ENCODE data around the gene ZNF771. TPM values are rescaled to one million over a fixed set of nuclear protein-coding genes. Genes with fewer than 3 reads are reported as not detected.
A peak's percentile ranks its signal among the peaks of the same experiment; 100 is the strongest.

ZNF771 gene
- total and polyA plus RNA-seq, 2 donors (not counting 3 experiments of a cell fraction or from before 2014, with no cell fraction given) = 11.7 to 16.8 TPM

DNA sequence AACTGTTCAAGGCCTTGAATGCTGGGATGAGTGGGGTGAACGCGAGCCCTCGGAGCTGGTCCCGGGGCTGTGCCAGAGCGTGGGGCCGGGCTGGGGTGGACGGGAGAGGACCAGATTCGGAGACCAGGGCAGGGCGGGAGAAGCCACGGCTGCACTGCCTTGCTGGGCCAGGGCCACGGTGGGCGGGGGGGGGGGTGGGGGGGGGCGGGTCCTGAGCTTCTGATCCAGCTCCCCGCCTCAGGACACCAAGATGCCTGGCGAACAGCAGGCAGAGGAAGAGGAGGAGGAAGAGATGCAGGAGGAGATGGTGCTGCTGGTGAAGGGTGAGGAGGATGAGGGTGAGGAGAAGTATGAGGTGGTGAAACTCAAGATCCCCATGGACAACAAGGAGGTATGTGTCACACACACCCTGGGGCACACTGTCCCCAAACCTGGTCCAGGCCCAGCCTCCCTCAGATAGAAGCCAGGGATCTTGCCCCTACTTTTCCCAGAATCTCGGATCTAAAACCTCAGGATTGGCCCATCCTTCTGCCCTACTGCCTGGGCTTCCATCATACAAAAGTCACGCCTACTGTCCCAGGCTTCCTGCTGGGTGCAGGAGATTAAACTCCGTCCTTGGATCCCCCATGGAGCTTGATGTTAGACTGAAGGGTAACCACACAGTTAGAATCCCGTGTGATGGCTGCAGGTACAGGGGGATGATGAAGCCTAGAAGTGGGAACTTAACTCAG is 563 bp downstream of the ZNF771 start:
- Histone ChIP-seq H3K9me3 (replicated peaks; ENCODE audit: control insufficient read depth, insufficient read depth, low read length) (no peaks in the 10 kb centered on the region), H3K27me3 (ENCODE audit: control insufficient read depth in 2 of 2, insufficient read depth in 2 of 2, low read length in 2 of 2) (no peaks in the 10 kb centered on the region), H3K79me2 (ENCODE audit: control insufficient read depth, insufficient read depth, low read length) (peaks cover 3% of the 10 kb centered on the region), H4K20me1 (replicated peaks; ENCODE audit: control insufficient read depth, extremely low read depth, insufficient read depth, low read length) (no peaks in the 10 kb centered on the region), H3K4me3 (replicated peaks in 1 of 3; ENCODE audit: insufficient read depth in 1 of 3, low read depth in 1 of 3, low read length in 3 of 3) (peak overlapping the region; percentile 29 to 56 (median 47)), H3K4me2 (ENCODE audit: insufficient read depth, low read length) (peak overlapping the region; percentile 44), H2AFZ (ENCODE audit: low read depth, low read length) (peak overlapping the region; percentile 67), H3K9ac (replicated peaks; ENCODE audit: extremely low read depth, insufficient read depth, low read length) (peak overlapping the region; percentile 80), H3K4me1 (ENCODE audit: control insufficient read depth, extremely low read depth, insufficient read depth, low read length) (peaks cover 22% of the 10 kb centered on the region), H3K27ac (ENCODE audit: insufficient read depth, low read depth, low read length) (peak overlapping the region; percentile 71), H3K9me1 (replicated peaks; ENCODE audit: control insufficient read depth, extremely low read depth, insufficient read depth, low read length) (no peaks in the 10 kb centered on the region), H3K36me3 (ENCODE audit: control insufficient read depth in 2 of 2, extremely low read depth in 1 of 2, insufficient read depth in 2 of 2, low read length in 2 of 2) (peaks cover 2 to 6% of the 10 kb centered on the region in 2 experiments)
- FAIRE-seq (no peak), DNase-seq (ENCODE audit: low read depth, low spot score) (no peak)
- ChIA-PET POLR2A (interaction anchor here (0.5 to 1.6 kb wide), 6 partner anchors 10 to 394 kb away, joined by 3 to 7 read pairs (median 5); partner anchors contain the start of genes DCTPP1 and TBC1D10B), CTCF (interaction anchor here (0.6 to 5.3 kb wide), 9 partner anchors 9 to 316 kb away, joined by 3 to 62 read pairs (median 4); partner anchors contain the start of genes DCTPP1 and ZNF48)
- no TSS peak for BruUV-seq (replicated peaks)
- dilution Hi-C loops (cut with MboI; ENCODE audit: extremely low pct_ligation_motif_present, low sequenced_read_pairs) = no loop called here
- TF ChIP-seq FOS (IDR thresholded peaks at IDR 0.05; ENCODE audit: borderline replicate concordance, insufficient read depth, low read length) (no peak), MAX (IDR thresholded peaks at IDR 0.05; ENCODE audit: insufficient read depth, insufficient read length) (no peak), POLR2AphosphoS5 (IDR thresholded peaks at IDR 0.05; ENCODE audit: insufficient read depth, low read depth, low read length) (no peak), GATA2 (IDR thresholded peaks at IDR 0.05; ENCODE audit: insufficient read depth, insufficient read length, low read depth, low read length) (no peak), CTCF (IDR thresholded peaks at IDR 0.05; ENCODE audit: extremely low read depth in 1 of 2, insufficient read depth in 1 of 2, low read depth in 1 of 2, low read length in 2 of 2) (no peak), JUN (IDR thresholded peaks at IDR 0.05; ENCODE audit: borderline replicate concordance, insufficient read depth, insufficient read length, low read depth) (no peak), EZH2 (IDR thresholded peaks at IDR 0.05; ENCODE audit: borderline replicate concordance, low read depth, low read length, severe bottlenecking) (no peak), POLR2A (IDR thresholded peaks at IDR 0.05; ENCODE audit: low read depth, low read length) (no peak), MYC (IDR thresholded peaks at IDR 0.05; ENCODE audit: low read depth, low read length) (no peak)
- intact Hi-C loops (cut with micrococcal nuclease) = loop anchor here (2.0 to 10.0 kb wide), 2 partner anchors 13 to 313 kb away; partner anchors contain the start of genes TBX6, YPEL3 and ZNF48

Data from endothelial cell of umbilical vein (primary cell).